ENCODE data around the gene CNTNAP2. TPM values are rescaled to one million over a fixed set of nuclear protein-coding genes. Genes with fewer than 3 reads are reported as not detected.

The CNTNAP2 gene
- total RNA-seq, 1 experiment from 2014 or later = 64.5 TPM

- Histone ChIP-seq H3K4me2 (ENCODE audit: insufficient read depth, insufficient read length, low read length) (no peak overlapping the region), H3K4me1 (ENCODE audit: insufficient read depth, low read length) (no peaks in the 10 kb centered on the region), H3K14ac (ENCODE audit: insufficient read depth, low read length) (no peak overlapping the region), H2AFZ (ENCODE audit: low read length) (no peak overlapping the region), H3K79me2 (ENCODE audit: insufficient read depth, low read length) (no peaks in the 10 kb centered on the region), H3K56ac (ENCODE audit: insufficient read length, low read depth, low read length) (no peak overlapping the region), H3K79me1 (ENCODE audit: insufficient read depth, low read depth, low read length, poor library complexity, severe bottlenecking) (no peaks in the 10 kb centered on the region), H2BK5ac (ENCODE audit: insufficient read length, low read length) (no peak overlapping the region), H4K91ac (ENCODE audit: insufficient read length, low read depth, low read length) (no peak overlapping the region), H3K9ac (ENCODE audit: extremely low read depth, insufficient read length, low read length) (no peak overlapping the region), H4K5ac (ENCODE audit: insufficient read length, low read depth, low read length) (no peak overlapping the region), H4K8ac (replicated peaks; ENCODE audit: insufficient read length, low read depth, low read length) (no peak overlapping the region), H3K9me3 (ENCODE audit: control insufficient read depth, low read depth, low read length) (no peaks in the 10 kb centered on the region), H3K18ac (ENCODE audit: insufficient read length, low read depth, low read length) (no peak overlapping the region), H3T11ph (ENCODE audit: low read length) (no peak overlapping the region), H2AK5ac (ENCODE audit: insufficient read length, low read length) (no peak overlapping the region), H3K27ac (ENCODE audit: insufficient read length, low read depth, low read length) (no peak overlapping the region), H2BK15ac (ENCODE audit: low read depth, low read length) (no peak overlapping the region), H3K27me3 (ENCODE audit: insufficient read depth, low read length) (no peaks in the 10 kb centered on the region), H4K20me1 (ENCODE audit: control insufficient read depth, insufficient read depth, insufficient read length) (no peaks in the 10 kb centered on the region), H2BK20ac (ENCODE audit: low read depth, low read length, poor library complexity, severe bottlenecking) (no peak overlapping the region), H2BK120ac (ENCODE audit: low read depth, low read length, poor library complexity, severe bottlenecking) (no peak overlapping the region), H3K4ac (ENCODE audit: low read depth, low read length) (no peak overlapping the region), H3K23ac (ENCODE audit: insufficient read length, low read depth, low read length) (no peak overlapping the region), H2BK12ac (ENCODE audit: insufficient read length, low read depth, low read length) (no peak overlapping the region), H3K23me2 (ENCODE audit: insufficient read length, low read depth, low read length, poor library complexity, severe bottlenecking) (no peaks in the 10 kb centered on the region)
- H3K9me3 Mint-ChIP-seq = no peaks in the 10 kb centered on the region
- no CpG with 5 or more reads among the region's 5 CpGs for WGBS (ENCODE audit: extremely low coverage, insufficient read length, low lambda C conversion rate)
- TF ChIP-seq CTCF (conservative IDR thresholded peaks at IDR 0.05) = no peak
- no peak overlapping the region for H3K27ac Mint-ChIP-seq
- DNase-seq = no peak
- H3K36me3 Mint-ChIP-seq (ENCODE audit: insufficient read depth in 1 of 3, low read depth in 3 of 3) = no peaks in the 10 kb centered on the region
- peaks cover 0 to 3% of the 10 kb centered on the region in 2 experiments; a peak in 1 of 4 replicates for H3K4me1 Mint-ChIP-seq
- H3K4me3 Mint-ChIP-seq = no peak overlapping the region
- no peaks in the 10 kb centered on the region for H3K27me3 Mint-ChIP-seq (ENCODE audit: low read depth)
Observed at GRCh38 chr7:146660839-146661238, 544.2 kb downstream of the CNTNAP2 start.
